ENCODE measurements around the gene CYP27A1.

GRCh38 chr2:218761795-218762194 is 20.2 kb upstream of the CYP27A1 start:
- TF ChIP-seq CTCF (IDR thresholded peaks at IDR 0.05) (no peak), POLR2A (IDR thresholded peaks at IDR 0.05) (no peak)
